Activated CD4-positive, alpha-beta T cell treated with anti-CD3 and anti-CD28 coated beads, Interleukin-2, amount 10 ng/mL, durations not matched to agents 24 days and 14 days (primary cell): ENCODE results near the gene TOB2. TPM values are rescaled to one million over a fixed set of nuclear protein-coding genes. Genes with fewer than 3 reads are reported as not detected.
"Not testable (repeated sequence)": the region's sequence is repeated elsewhere in the genome, so short reads cannot be mapped to it uniquely, and the experiment has no call there.

Source experiments
- DNase-seq: peaks from one replicate; pipeline ENCODE4 v3.0.0; 2022
- H3K27ac Mint-ChIP-seq: one replicate; pipeline ENCODE4 v1.8.0; 2022; ENCODE audit warnings: mild to moderate bottlenecking, mixed read lengths
- H3K27me3 Mint-ChIP-seq: one replicate; pipeline ENCODE4 v1.8.0; 2022; ENCODE audit warnings: mixed read lengths
- H3K36me3 Mint-ChIP-seq: one replicate; pipeline ENCODE4 v1.8.0; 2022; ENCODE audit warnings: low read depth, mild to moderate bottlenecking, mixed read lengths
- H3K4me1 Mint-ChIP-seq: one replicate; pipeline ENCODE4 v1.8.0; 2021; ENCODE audit warnings: mixed read lengths
- H3K4me3 Mint-ChIP-seq: one replicate; pipeline ENCODE4 v1.8.0; 2022; ENCODE audit warnings: mild to moderate bottlenecking, moderate library complexity, mixed read lengths
- H3K9me3 Mint-ChIP-seq: one replicate; pipeline ENCODE4 v1.8.0; 2021; ENCODE audit warnings: mixed read lengths
- intact Hi-C: fragments of 100-400 bp; cut with micrococcal nuclease; formaldehyde crosslinking; loops from one replicate; pipeline ENCODE4 v1.15.1; 2023
- total RNA-seq: library from RNA; stranded (reverse); gene quantifications from 2 replicates; pipeline ENCODE4 v1.2.3, GENCODE V29; 2022

Gene TOB2
- total RNA-seq, 1 donor from 2014 or later: 41.4 TPM

GRCh38 chr22:41446057-41446501 lies 522 bp downstream of the TOB2 start:
- Mint-ChIP-seq H3K4me3 (peak overlapping the region; percentile 96), H3K27me3 (no peaks in the 10 kb centered on the region), H3K36me3 (peaks cover 28% of the 10 kb centered on the region), H3K27ac (peak overlapping the region; percentile 95), H3K9me3 (no peaks in the 10 kb centered on the region), H3K4me1 (peaks cover 28% of the 10 kb centered on the region)
- DNase-seq: no peak
- intact Hi-C loops: loop anchor here (1.0 to 10.0 kb wide), 5 partner anchors 144 to 809 kb away; partner anchors contain the start of genes EP300, MRTFA, RANGAP1 and ZC3H7B

DNA sequence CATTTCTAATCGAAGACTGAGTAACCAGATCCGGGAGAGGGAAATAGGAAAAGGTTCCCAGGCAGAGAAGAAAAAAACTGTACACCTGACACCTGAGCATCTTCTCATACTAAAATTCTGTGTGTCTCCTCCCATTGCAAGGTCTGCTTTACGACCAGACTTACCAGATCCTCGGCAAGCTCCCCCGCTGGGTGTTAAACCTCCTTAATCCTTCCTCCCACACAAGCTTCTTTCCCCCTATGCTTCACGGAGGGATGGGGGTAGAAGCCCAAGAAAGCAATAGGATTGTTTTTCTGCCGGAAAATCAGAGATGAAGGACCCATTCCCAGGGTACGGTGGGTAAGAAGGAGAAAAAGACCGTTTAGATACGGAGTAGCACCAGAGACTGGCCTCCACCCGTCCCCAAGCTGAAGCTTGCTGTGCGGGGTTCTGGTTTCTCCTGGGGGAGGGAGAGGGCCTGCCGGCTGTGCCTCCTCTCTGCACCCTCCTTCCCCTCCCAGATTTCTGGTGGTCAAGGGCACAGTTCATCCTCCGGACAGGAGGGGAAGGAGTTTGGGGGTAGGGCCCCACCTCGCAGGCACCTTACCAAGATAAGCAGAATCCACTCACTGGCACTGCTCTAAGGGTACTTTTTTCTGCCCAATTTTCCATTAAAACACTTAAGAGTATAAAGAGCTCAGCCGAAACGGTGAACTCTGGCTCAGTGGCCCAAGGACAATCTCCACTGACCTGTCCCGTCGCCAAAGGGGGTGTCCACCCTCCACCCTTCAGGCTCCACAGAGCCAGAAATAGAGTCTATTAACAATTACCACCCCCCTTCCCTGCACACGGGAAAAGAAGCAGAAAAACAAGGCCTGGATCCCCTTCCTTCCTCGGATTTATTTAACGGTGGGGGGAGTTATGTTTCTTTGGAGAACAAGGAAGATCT lies 1.2 kb downstream of the TOB2 start:
- Mint-ChIP-seq H3K27ac (peak overlapping the region; percentile 91), H3K27me3 (no peaks in the 10 kb centered on the region), H3K4me3 (peak overlapping the region; percentile 96), H3K9me3 (no peaks in the 10 kb centered on the region), H3K36me3 (peaks cover 28% of the 10 kb centered on the region), H3K4me1 (peaks cover 28% of the 10 kb centered on the region)
- intact Hi-C loops: loop anchor here (1.0 to 10.0 kb wide), 6 partner anchors 41 to 808 kb away; partner anchors contain the start of genes EP300, MRTFA, RANGAP1 and ZC3H7B
- peak; percentile 80 for DNase-seq

GRCh38 chr22:41444360-41445128 lies 2.1 kb downstream of the TOB2 start:
- peak; percentile 96 for DNase-seq
- H3K4me1 Mint-ChIP-seq: peaks cover 28% of the 10 kb centered on the region
- intact Hi-C loops: loop anchor here (1.0 to 10.0 kb wide), 6 partner anchors 40 to 807 kb away; partner anchors contain the start of genes DESI1, EP300, MRTFA and XRCC6
- no peaks in the 10 kb centered on the region for H3K27me3 Mint-ChIP-seq
- H3K9me3 Mint-ChIP-seq: no peaks in the 10 kb centered on the region
- H3K27ac Mint-ChIP-seq: peak overlapping the region; percentile 91
- peaks cover 28% of the 10 kb centered on the region for H3K36me3 Mint-ChIP-seq
- H3K4me3 Mint-ChIP-seq: peak overlapping the region; percentile 96

DNA sequence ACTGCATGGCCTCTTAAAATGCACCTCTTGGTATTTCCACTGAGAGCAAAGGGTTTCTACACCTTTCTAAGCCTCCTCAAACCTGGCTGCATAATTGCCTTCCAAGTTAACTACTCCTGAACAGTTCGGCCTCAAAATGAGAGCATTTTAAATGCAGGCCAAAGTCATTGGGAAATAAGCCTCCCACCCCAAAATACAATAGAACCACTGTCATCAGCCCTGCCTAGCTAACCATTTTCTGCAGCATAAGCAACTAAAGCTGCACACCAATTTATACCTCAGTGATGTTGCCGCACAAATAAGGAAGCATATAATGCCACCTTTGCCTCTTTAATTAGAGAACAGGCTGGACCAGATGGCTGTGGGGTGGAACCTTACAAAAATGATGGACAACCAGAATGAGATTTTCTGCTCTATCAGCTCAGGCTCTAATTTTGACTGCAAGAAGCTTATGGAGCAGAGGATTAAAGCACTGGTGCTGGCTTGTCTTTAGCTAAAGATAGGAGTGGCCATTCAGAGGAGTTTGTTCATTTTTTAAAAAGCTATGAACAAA lies 4.3 kb downstream of the TOB2 start:
- DNase-seq: no peak
- H3K9me3 Mint-ChIP-seq: no peaks in the 10 kb centered on the region
- H3K27ac Mint-ChIP-seq: peak overlapping the region; percentile 5
- H3K4me3 Mint-ChIP-seq: no peak overlapping the region
- intact Hi-C loops: loop anchor here (10.0 kb wide), 1 partner anchor 348 kb away; the partner anchor contains the start of gene EP300
- H3K27me3 Mint-ChIP-seq: no peaks in the 10 kb centered on the region
- peaks cover 18% of the 10 kb centered on the region for H3K4me1 Mint-ChIP-seq
- H3K36me3 Mint-ChIP-seq: peaks cover 30% of the 10 kb centered on the region

DNA sequence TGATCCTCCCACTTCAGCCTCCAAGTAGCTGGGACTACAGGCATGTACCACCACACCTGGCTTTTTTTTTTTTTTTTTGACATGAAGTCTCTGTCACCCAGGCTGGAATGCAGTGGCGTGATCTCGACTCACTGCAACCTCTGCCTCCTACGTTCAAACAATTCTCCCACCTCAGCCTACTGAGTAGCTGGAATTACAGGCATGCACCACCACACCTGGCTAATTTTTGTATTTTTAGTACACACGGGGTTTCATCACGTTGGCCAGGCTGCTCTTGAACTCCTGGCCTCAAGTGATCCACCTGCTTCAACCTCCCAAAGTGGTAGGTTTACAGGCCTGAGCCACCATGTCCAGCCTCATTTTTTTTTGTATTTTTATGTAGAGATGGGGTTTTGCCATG lies 6.1 kb downstream of the TOB2 start:
- peak overlapping the region; percentile 29 for H3K27ac Mint-ChIP-seq
- DNase-seq, H3K27me3 Mint-ChIP-seq, H3K4me3 Mint-ChIP-seq, H3K9me3 Mint-ChIP-seq: not testable (repeated sequence)
- H3K4me1 Mint-ChIP-seq: peaks cover 18% of the 10 kb centered on the region
- intact Hi-C loops: loop anchor here (10.0 kb wide), 1 partner anchor 346 kb away; the partner anchor contains the start of gene EP300
- H3K36me3 Mint-ChIP-seq: peaks cover 43% of the 10 kb centered on the region

GRCh38 chr22:41437198-41437597 lies 9.4 kb downstream of the TOB2 start:
- no peak for DNase-seq
- Mint-ChIP-seq H3K4me3 (no peak overlapping the region), H3K9me3 (no peaks in the 10 kb centered on the region), H3K27ac (no peak overlapping the region), H3K4me1 (peaks cover 4% of the 10 kb centered on the region), H3K27me3 (no peaks in the 10 kb centered on the region), H3K36me3 (peaks cover 42% of the 10 kb centered on the region)
- intact Hi-C loops: no loop called here

- Mint-ChIP-seq H3K36me3 (peaks cover 45% of the 10 kb centered on the region), H3K4me3 (no peak overlapping the region), H3K9me3 (no peaks in the 10 kb centered on the region), H3K27me3 (no peaks in the 10 kb centered on the region), H3K4me1 (peaks cover 2% of the 10 kb centered on the region), H3K27ac (no peak overlapping the region)
- no peak for DNase-seq
- intact Hi-C loops: no loop called here
Measured at GRCh38 chr22:41436322-41437113, 10.1 kb downstream of the TOB2 start.

- Mint-ChIP-seq H3K27ac (no peak overlapping the region), H3K36me3 (peaks cover 48% of the 10 kb centered on the region), H3K4me1 (peaks cover 2% of the 10 kb centered on the region), H3K9me3 (no peaks in the 10 kb centered on the region), H3K4me3 (no peak overlapping the region), H3K27me3 (no peaks in the 10 kb centered on the region)
- DNase-seq: no peak
- intact Hi-C loops: no loop called here
Measured at GRCh38 chr22:41435560-41435959, 11.0 kb downstream of the TOB2 start.

DNA sequence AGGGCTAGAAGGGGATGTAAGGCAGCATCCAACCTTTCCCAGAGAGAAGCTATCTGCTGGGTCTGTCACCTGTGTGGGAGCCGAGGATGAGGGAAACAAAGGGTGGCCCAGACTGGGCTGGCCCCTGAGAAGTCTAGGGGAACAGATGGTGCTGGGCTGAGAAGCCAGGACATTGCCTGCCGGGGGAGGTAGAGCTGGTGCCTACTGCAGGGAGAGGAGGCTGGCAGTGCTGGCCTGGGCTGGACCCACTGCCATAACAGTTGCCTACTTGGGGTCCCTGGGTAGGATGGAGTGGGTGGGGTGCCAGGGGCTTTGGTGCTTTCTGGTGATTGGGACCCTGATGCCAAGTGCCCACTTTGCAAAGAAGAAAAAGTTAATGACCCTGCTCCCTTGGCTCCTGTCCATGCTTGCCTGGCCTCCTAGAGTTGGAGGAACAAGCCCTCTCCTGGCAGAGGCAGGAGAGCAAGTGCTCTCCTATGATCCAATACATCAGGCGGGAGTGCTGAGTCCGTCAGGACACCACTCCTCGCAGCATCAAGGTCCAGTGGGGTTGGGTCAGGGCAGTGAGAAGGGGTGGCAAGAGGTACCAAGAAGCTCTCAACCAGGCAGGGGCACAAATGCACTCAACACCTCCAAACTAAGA lies 12.1 kb downstream of the TOB2 start:
- H3K9me3 Mint-ChIP-seq, H3K27me3 Mint-ChIP-seq, intact Hi-C loops, H3K27ac Mint-ChIP-seq, DNase-seq, H3K4me3 Mint-ChIP-seq, H3K4me1 Mint-ChIP-seq: not testable (repeated sequence)
- peaks cover 51% of the 10 kb centered on the region for H3K36me3 Mint-ChIP-seq

GRCh38 chr22:41433480-41433879 lies 13.1 kb downstream of the TOB2 start:
- peaks cover 51% of the 10 kb centered on the region for H3K36me3 Mint-ChIP-seq
- H3K27ac Mint-ChIP-seq: not testable (repeated sequence)

GRCh38 chr22:41431656-41432055 lies 14.9 kb downstream of the TOB2 start:
- peaks cover 47% of the 10 kb centered on the region for H3K36me3 Mint-ChIP-seq
- intact Hi-C loops: no loop called here
- H3K4me3 Mint-ChIP-seq: no peak overlapping the region
- no peaks in the 10 kb centered on the region for H3K9me3 Mint-ChIP-seq
- H3K27ac Mint-ChIP-seq: no peak overlapping the region
- peaks cover 4% of the 10 kb centered on the region for H3K4me1 Mint-ChIP-seq
- DNase-seq: no peak
- H3K27me3 Mint-ChIP-seq: no peaks in the 10 kb centered on the region

More at GRCh38 chr22:41433480-41433879, 13.1 kb downstream of the TOB2 start:
- H3K27me3 Mint-ChIP-seq, intact Hi-C loops, H3K9me3 Mint-ChIP-seq, H3K4me1 Mint-ChIP-seq, H3K4me3 Mint-ChIP-seq, DNase-seq: not testable (repeated sequence)

DNA sequence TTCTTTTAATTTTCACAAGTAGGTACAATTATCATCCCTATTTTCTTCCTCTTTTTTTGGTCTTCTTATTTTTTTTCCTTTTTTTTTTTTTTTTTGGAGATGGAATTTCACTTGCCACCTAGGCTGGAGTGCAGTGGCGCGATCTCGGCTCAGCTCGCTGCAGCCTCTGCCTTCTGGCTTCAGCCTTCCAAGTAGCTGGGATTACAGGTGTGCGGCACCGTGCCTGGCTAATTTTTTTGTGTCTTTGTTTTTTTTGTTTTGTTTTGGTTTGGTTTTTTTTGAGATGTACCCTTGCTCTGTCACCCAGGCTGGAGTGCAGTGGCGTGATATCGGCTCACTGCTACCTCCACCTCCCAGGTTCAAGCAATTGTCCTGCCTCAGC lies 16.7 kb downstream of the TOB2 start:
- no peak overlapping the region for H3K27ac Mint-ChIP-seq
- H3K36me3 Mint-ChIP-seq: peaks cover 36% of the 10 kb centered on the region
- no peak overlapping the region for H3K4me3 Mint-ChIP-seq
- H3K4me1 Mint-ChIP-seq: peaks cover 11% of the 10 kb centered on the region
- H3K27me3 Mint-ChIP-seq: no peaks in the 10 kb centered on the region
- no peaks in the 10 kb centered on the region for H3K9me3 Mint-ChIP-seq
- no peak for DNase-seq
- intact Hi-C loops: no loop called here
